Hepatocyte (in vitro differentiated cells): ENCODE results near the gene NHERF2. TPM values are rescaled to one million over a fixed set of nuclear protein-coding genes. Genes with fewer than 3 reads are reported as not detected.

Experiments used
- DNase-seq: peaks from one replicate; pipeline ENCODE4 v3.0.0-alpha.2; 2016; ENCODE audit warnings: low spot score
- H2AFZ ChIP-seq: fragments of 200-600 bp; sonication (generic); 2 replicates; pipeline ENCODE4 v1.6.0; 2016; ENCODE audit warnings: antibody characterized with exemption, mild to moderate bottlenecking
- H3K27ac ChIP-seq: fragments of 200-600 bp; sonication (generic); 2 replicates; pipeline ENCODE4 v1.5.1; 2016; ENCODE audit warnings: mild to moderate bottlenecking
- H3K27me3 ChIP-seq: fragments of 200-600 bp; sonication (generic); 2 replicates; pipeline ENCODE4 v1.6.1; 2016
- H3K36me3 ChIP-seq: fragments of 200-600 bp; sonication (generic); replicated peaks from 2 replicates; pipeline ENCODE4 v1.5.1; 2016; ENCODE audit warnings: low read depth; ENCODE audit not compliant: insufficient read depth
- H3K4me1 ChIP-seq: fragments of 200-600 bp; sonication (generic); 2 replicates; pipeline ENCODE4 v1.5.1; 2016; ENCODE audit warnings: mild to moderate bottlenecking, moderate library complexity; ENCODE audit not compliant: insufficient read depth
- H3K4me2 ChIP-seq: fragments of 200-600 bp; sonication (generic); 2 replicates; pipeline ENCODE4 v1.6.0; 2016
- H3K4me3 ChIP-seq: fragments of 200-600 bp; sonication (generic); 2 replicates; pipeline ENCODE4 v1.5.1; 2016; ENCODE audit warnings: mild to moderate bottlenecking
- H3K79me2 ChIP-seq: fragments of 200-600 bp; sonication (generic); 2 replicates; pipeline ENCODE4 v1.6.0; 2017; ENCODE audit warnings: mild to moderate bottlenecking
- H3K9me2 ChIP-seq: fragments of 200-600 bp; sonication (generic); replicated peaks from 2 replicates; pipeline ENCODE4 v1.6.0; 2017; ENCODE audit warnings: mild to moderate bottlenecking; ENCODE audit not compliant: insufficient read depth
- H3K9me3 ChIP-seq: fragments of 200-600 bp; sonication (generic); 2 replicates; pipeline ENCODE4 v1.5.1; 2016; ENCODE audit warnings: low read depth, mild to moderate bottlenecking
- H4K20me1 ChIP-seq: fragments of 200-600 bp; sonication (generic); 2 replicates; pipeline ENCODE4 v1.6.0; 2016; ENCODE audit warnings: mild to moderate bottlenecking; ENCODE audit not compliant: insufficient read depth, poor library complexity, severe bottlenecking
- CTCF ChIP-seq: fragments of 200-600 bp; sonication (generic); IDR thresholded peaks from 2 replicates; pipeline ENCODE4 v1.5.1; 2016; ENCODE audit warnings: antibody characterized with exemption, mild to moderate bottlenecking; ENCODE audit not compliant: poor library complexity
- EZH2 ChIP-seq: fragments of 200-600 bp; sonication (generic); IDR thresholded peaks from 2 replicates; pipeline ENCODE4 v1.6.1; 2016; ENCODE audit warnings: antibody characterized with exemption, mild to moderate bottlenecking, borderline replicate concordance
- EZH2phosphoT487 ChIP-seq: fragments of 200-600 bp; sonication (generic); IDR thresholded peaks from one replicate; pipeline ENCODE4 v1.6.1; 2018; ENCODE audit warnings: antibody characterized with exemption, mild to moderate bottlenecking, low read depth, moderate library complexity; ENCODE audit not compliant: unreplicated experiment, severe bottlenecking
- WGBS: methylation state at CpG from one replicate; pipeline ENCODE4 v1.1.6; 2016; ENCODE audit warnings: low lambda C conversion rate; ENCODE audit errors: missing lambda C conversion rate; 5-methylcytosine and 5-hydroxymethylcytosine counted together
- polyA plus RNA-seq: library from polyadenylated mRNA; unstranded; fragments of >200 nt; fragmentation: Nextera tagmentation; extraction: Ambion mirVana; gene quantifications from 2 replicates; pipeline ENCODE4 v1.2.1, GENCODE V29; 2016
- total RNA-seq: library from RNA; depleted of rRNA; stranded (reverse); fragments of >200 nt; gene quantifications from 2 replicates; pipeline ENCODE4 v1.2.3, GENCODE V29; 2014

NHERF2 gene
- total and polyA plus RNA-seq, 2 experiments from 2014 or later = 29.6 to 43.8 TPM

- Histone ChIP-seq H3K9me3 (no peaks in the 10 kb centered on the region), H3K27ac (no peak overlapping the region), H4K20me1 (no peaks in the 10 kb centered on the region), H3K4me3 (no peak overlapping the region), H3K4me1 (peaks cover 29% of the 10 kb centered on the region), H2AFZ (no peak overlapping the region), H3K27me3 (peaks cover 39% of the 10 kb centered on the region), H3K79me2 (peaks cover 13% of the 10 kb centered on the region), H3K9me2 (no peaks in the 10 kb centered on the region), H3K4me2 (peak overlapping the region; percentile 75), H3K36me3 (no peaks in the 10 kb centered on the region)
- no peak for DNase-seq
- TF ChIP-seq EZH2 = no peak
- no peak for TF ChIP-seq CTCF
- TF ChIP-seq EZH2phosphoT487 = no peak
- WGBS = 66% methylated on average over 16 of the region's 16 CpGs
These were observed 46.0 kb upstream of the NHERF2 start for GRCh38 chr16:1980770-1981087.

- Histone ChIP-seq H3K27me3 (peaks cover 39% of the 10 kb centered on the region), H3K9me2 (no peaks in the 10 kb centered on the region), H3K4me2 (peak within 1 kb of the TSS; percentile 75), H3K4me3 (no peak within 1 kb of the TSS), H4K20me1 (peaks cover 3% of the 10 kb centered on the region), H3K79me2 (peaks cover 18% of the 10 kb centered on the region), H3K27ac (no peak within 1 kb of the TSS), H3K9me3 (no peaks in the 10 kb centered on the region), H2AFZ (no peak within 1 kb of the TSS), H3K4me1 (peaks cover 29% of the 10 kb centered on the region), H3K36me3 (no peaks in the 10 kb centered on the region)
- TF ChIP-seq EZH2phosphoT487 = no peak
- TF ChIP-seq CTCF = no peak
- no peak for TF ChIP-seq EZH2
- 69% methylated on average over 6 of the region's 6 CpGs for WGBS
- no peak for DNase-seq
These were observed 45.3 kb upstream of the NHERF2 start, which contains the start of gene NOXO1 for GRCh38 chr16:1981398-1981836. Gene NOXO1 (minus strand): TSS chr16:1981469. CDS start chr16:1981179, 290 bp downstream.

GRCh38 chr16:1982013-1982433, 44.7 kb upstream of the NHERF2 start:
- H3K9me2 ChIP-seq = no peaks in the 10 kb centered on the region
- H3K79me2 ChIP-seq = peaks cover 22% of the 10 kb centered on the region
- peaks cover 39% of the 10 kb centered on the region for H3K27me3 ChIP-seq
- TF ChIP-seq CTCF = no peak
- TF ChIP-seq EZH2 = no peak
- TF ChIP-seq EZH2phosphoT487 = no peak
- no peak overlapping the region for H3K4me2 ChIP-seq
- H3K27ac ChIP-seq = no peak overlapping the region
- H3K4me3 ChIP-seq = no peak overlapping the region
- 75% methylated on average over 5 of the region's 5 CpGs for WGBS
- peaks cover 3% of the 10 kb centered on the region for H4K20me1 ChIP-seq
- H3K36me3 ChIP-seq = no peaks in the 10 kb centered on the region
- peaks cover 29% of the 10 kb centered on the region for H3K4me1 ChIP-seq
- H2AFZ ChIP-seq = no peak overlapping the region
- no peak for DNase-seq
- no peaks in the 10 kb centered on the region for H3K9me3 ChIP-seq

GRCh38 chr16:1982991-1983543, 43.6 kb upstream of the NHERF2 start:
- H2AFZ ChIP-seq = peak overlapping the region; percentile 70
- WGBS = 34% methylated on average over 19 of the region's 19 CpGs
- no peak overlapping the region for H3K4me3 ChIP-seq
- peak overlapping the region; percentile 96 for H3K27ac ChIP-seq
- H4K20me1 ChIP-seq = peaks cover 3% of the 10 kb centered on the region
- H3K27me3 ChIP-seq = peaks cover 39% of the 10 kb centered on the region
- H3K36me3 ChIP-seq = no peaks in the 10 kb centered on the region
- H3K9me3 ChIP-seq = no peaks in the 10 kb centered on the region
- H3K79me2 ChIP-seq = peaks cover 22% of the 10 kb centered on the region
- TF ChIP-seq EZH2 (no peak), CTCF (peak; percentile 30), EZH2phosphoT487 (no peak)
- no peak for DNase-seq
- peaks cover 29% of the 10 kb centered on the region for H3K4me1 ChIP-seq
- H3K9me2 ChIP-seq = no peaks in the 10 kb centered on the region
- H3K4me2 ChIP-seq = peak overlapping the region; percentile 96
